Dendritic cell treated with granulocyte-macrophage colony-stimulating factor and Interleukin-4, amounts not matched to agents 40 ng/mL and 50 ng/mL, for 4 days (primary cell): ENCODE data around the gene SYNJ2.
A peak's percentile ranks its signal among the peaks of the same experiment; 100 is the strongest.

Experiments used
- H3K27ac Mint-ChIP-seq: one replicate; pipeline ENCODE4 v1.8.0; 2022; ENCODE audit warnings: mild to moderate bottlenecking, mixed read lengths
- H3K27me3 Mint-ChIP-seq: one replicate; pipeline ENCODE4 v1.8.0; 2022; ENCODE audit warnings: mild to moderate bottlenecking, mixed read lengths
- H3K36me3 Mint-ChIP-seq: one replicate; pipeline ENCODE4 v1.8.0; 2022; ENCODE audit warnings: low read depth, mixed read lengths
- H3K4me1 Mint-ChIP-seq: one replicate; pipeline ENCODE4 v1.8.0; 2022; ENCODE audit warnings: low read depth, mixed read lengths
- H3K4me3 Mint-ChIP-seq: one replicate; pipeline ENCODE4 v1.8.0; 2022; ENCODE audit warnings: mild to moderate bottlenecking, moderate library complexity, mixed read lengths
- H3K9me3 Mint-ChIP-seq: one replicate; pipeline ENCODE4 v1.8.0; 2022; ENCODE audit warnings: mixed read lengths
- intact Hi-C: fragments of 100-400 bp; cut with micrococcal nuclease; formaldehyde crosslinking; loops from one replicate; pipeline ENCODE4 v1.15.0; 2022

The SYNJ2 gene

DNA sequence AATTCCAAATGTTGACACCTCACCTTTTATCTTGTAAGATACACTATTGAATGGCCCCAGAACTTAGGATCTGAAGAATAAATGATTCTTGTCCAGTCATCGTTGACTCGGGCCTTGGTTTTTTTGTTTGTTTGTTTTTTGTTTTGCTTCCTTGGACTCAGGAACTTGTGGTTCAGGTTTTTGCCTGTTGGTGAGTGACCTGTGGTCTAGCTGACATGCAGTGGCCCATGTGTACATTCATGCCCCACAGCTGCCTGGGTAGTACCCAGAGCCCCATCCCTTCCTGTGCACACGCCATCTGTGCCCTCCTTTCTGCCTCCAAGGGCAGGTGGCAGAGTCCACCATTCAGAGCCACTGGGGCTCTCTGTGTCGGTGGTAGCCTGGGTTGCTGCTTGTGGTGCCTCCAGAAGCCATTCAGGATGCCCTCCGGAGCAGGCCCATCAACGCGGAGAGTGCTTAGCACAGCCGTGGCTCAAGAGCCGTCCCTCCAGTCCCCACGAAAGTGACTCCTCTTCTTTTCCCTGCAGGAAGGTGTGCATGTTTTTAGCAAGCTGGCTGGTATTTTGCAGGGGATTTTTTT lies 85.9 kb downstream of the SYNJ2 start:
- H3K27me3 Mint-ChIP-seq = no peaks in the 10 kb centered on the region
- intact Hi-C loops = no loop called here
- H3K27ac Mint-ChIP-seq = peak overlapping the region; percentile 46
- H3K4me1 Mint-ChIP-seq = peaks cover 26% of the 10 kb centered on the region
- peaks cover 66% of the 10 kb centered on the region for H3K36me3 Mint-ChIP-seq
- no peaks in the 10 kb centered on the region for H3K9me3 Mint-ChIP-seq
- no peak overlapping the region for H3K4me3 Mint-ChIP-seq

- Mint-ChIP-seq H3K36me3 (peaks cover 63% of the 10 kb centered on the region), H3K4me3 (no peak overlapping the region), H3K9me3 (no peaks in the 10 kb centered on the region), H3K27me3 (no peaks in the 10 kb centered on the region), H3K27ac (peak overlapping the region; percentile 46), H3K4me1 (peaks cover 26% of the 10 kb centered on the region)
- intact Hi-C loops = no loop called here
Observed at GRCh38 chr6:158068156-158068892, 86.7 kb downstream of the SYNJ2 start.

DNA sequence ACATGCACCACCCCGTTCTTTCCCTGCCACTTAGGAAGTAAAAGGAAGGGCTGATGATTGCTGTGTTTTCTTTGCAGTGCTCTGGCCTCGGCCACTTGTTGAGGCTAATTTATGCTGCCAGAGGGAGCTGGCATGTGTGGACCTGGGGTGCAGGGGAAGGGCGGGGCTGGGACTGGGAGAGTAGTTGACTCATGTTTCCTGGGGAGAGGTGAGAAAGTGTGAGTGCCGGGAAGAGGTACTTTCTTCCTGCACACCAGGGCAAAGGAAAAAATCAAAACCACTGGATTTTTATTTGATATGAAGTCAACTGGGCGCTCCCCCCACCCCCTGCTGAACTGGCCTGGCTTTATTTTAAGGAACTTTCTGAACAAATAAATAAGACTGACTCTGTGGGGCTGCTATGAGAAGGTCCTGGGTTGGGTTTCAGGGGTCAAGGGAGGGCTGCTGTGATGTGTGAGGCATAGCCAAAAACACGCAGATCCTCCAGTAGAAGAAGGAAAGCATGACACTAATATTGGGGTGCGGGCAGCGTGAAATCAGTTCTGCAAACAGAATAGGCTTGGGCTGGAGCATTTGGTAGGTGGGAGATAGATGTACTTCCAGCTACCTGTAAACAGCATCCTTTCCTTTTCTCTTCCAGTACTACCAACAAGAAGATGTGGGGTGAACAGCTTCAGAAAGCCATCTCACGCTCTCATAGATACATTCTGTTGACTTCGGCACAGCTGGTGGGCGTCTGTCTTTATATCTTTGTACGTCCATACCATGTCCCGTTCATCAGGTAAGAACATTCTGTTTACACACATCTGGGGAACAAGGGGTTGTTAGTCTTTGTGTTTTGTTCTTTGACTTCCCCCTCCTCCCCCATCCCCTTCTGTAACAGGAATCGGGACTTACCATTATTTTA lies 87.5 kb downstream of the SYNJ2 start:
- Mint-ChIP-seq H3K27ac (peak overlapping the region; percentile 46), H3K9me3 (no peaks in the 10 kb centered on the region), H3K4me3 (no peak overlapping the region), H3K27me3 (no peaks in the 10 kb centered on the region), H3K36me3 (peaks cover 55% of the 10 kb centered on the region), H3K4me1 (peaks cover 26% of the 10 kb centered on the region)
- intact Hi-C loops = no loop called here

DNA sequence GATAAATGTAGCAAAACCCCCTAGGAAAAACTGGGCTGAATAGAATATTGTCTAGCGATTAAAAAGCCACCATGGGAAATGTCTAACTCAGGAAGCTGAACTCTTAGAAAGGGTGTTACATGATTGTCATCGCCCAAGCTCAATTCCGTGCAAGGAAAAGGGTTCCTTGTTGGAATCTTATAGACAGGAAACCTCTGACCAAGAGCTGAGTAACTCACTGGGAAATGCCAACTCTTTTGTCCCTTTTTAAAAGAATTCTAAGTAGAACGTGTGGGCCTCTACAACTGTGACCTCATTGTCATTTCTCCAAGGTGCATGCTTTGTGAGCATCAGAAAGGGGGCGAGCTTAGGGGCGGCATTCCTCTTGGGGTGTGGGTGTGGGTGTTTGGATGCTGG lies 88.1 kb downstream of the SYNJ2 start:
- H3K4me1 Mint-ChIP-seq = peaks cover 26% of the 10 kb centered on the region
- H3K27ac Mint-ChIP-seq = no peak overlapping the region
- no peak overlapping the region for H3K4me3 Mint-ChIP-seq
- intact Hi-C loops = loop anchor here (5.0 kb wide), 1 partner anchor 122 kb away; no protein-coding TSS in a partner anchor
- peaks cover 53% of the 10 kb centered on the region for H3K36me3 Mint-ChIP-seq
- no peaks in the 10 kb centered on the region for H3K9me3 Mint-ChIP-seq
- no peaks in the 10 kb centered on the region for H3K27me3 Mint-ChIP-seq

DNA sequence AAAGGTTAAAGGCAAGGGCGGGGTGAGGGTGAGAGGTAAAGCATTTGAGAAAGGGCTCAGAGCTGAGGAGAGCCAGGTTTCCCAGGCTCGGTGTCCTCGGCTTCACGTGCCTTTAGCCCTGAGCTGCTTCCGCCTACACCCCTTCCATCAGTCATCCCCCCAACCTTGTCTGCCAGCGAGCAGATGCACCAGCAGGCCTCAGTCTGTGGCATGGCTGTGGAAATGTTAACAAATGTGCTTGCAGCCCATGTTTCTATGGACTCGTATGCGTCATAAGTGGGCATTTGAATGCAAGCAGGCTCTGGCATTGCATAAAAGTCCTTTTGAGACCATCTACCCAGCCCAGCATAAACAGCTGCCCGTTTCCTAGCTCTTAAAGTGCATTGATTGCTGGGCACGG lies 88.8 kb downstream of the SYNJ2 start:
- Mint-ChIP-seq H3K27ac (no peak overlapping the region), H3K4me1 (peaks cover 26% of the 10 kb centered on the region), H3K9me3 (no peaks in the 10 kb centered on the region), H3K4me3 (no peak overlapping the region), H3K27me3 (no peaks in the 10 kb centered on the region), H3K36me3 (peaks cover 53% of the 10 kb centered on the region)
- intact Hi-C loops = loop anchor here (5.0 kb wide), 1 partner anchor 123 kb away; no protein-coding TSS in a partner anchor

DNA sequence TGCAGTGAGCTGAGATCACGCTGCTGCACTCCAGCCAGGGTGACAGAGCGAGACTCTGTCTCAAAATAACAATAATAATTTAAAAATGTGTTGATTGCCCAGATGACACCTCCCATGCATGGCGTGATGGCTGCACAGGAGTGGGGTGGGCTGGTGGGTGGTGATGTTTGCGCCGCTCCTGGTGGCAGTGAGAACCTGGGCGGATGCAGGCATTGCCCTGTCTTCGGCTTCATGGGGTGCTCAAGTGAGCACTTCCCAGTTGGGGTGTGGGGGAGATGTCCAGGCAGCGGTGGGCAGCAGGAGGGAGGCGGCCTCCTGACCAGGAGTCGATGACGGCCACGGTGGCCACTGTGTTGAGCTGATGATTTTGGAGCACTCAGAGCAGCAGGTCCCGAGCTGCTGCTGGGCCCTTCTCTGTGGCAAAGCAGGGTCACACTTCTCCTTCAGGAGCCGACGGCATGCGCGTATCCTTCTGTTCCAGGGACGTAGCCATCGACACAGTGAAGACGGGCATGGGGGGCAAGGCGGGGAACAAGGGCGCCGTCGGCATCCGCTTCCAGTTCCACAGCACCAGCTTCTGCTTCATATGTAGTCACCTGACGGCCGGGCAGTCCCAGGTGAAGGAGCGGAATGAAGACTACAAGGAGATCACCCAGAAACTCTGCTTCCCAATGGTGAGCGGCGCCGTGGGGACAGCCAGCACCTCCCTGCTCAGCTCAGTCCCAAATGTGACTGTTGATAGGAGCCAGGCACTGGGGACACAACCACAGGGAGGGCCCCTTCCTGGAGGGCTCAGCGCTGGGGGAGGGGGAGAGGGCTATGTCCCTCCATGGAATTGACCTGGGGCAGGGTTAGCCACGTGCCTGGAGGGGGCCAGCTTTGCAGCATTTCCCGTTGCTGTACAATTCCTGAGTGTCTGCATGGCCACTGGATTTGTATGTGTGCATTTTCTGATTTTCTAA lies 89.7 kb downstream of the SYNJ2 start:
- intact Hi-C loops = loop anchor here (2.0 to 5.0 kb wide), 2 partner anchors 124 to 143 kb away; no protein-coding TSS in a partner anchor
- peak overlapping the region; percentile 72 for H3K27ac Mint-ChIP-seq
- H3K4me1 Mint-ChIP-seq = peaks cover 26% of the 10 kb centered on the region
- no peak overlapping the region for H3K4me3 Mint-ChIP-seq
- peaks cover 57% of the 10 kb centered on the region for H3K36me3 Mint-ChIP-seq
- no peaks in the 10 kb centered on the region for H3K9me3 Mint-ChIP-seq
- no peaks in the 10 kb centered on the region for H3K27me3 Mint-ChIP-seq

- H3K4me3 Mint-ChIP-seq = no peak overlapping the region
- H3K27ac Mint-ChIP-seq = peak overlapping the region; percentile 72
- intact Hi-C loops = loop anchor here (2.0 to 5.0 kb wide), 2 partner anchors 125 to 143 kb away; no protein-coding TSS in a partner anchor
- peaks cover 26% of the 10 kb centered on the region for H3K4me1 Mint-ChIP-seq
- no peaks in the 10 kb centered on the region for H3K27me3 Mint-ChIP-seq
- H3K36me3 Mint-ChIP-seq = peaks cover 59% of the 10 kb centered on the region
- no peaks in the 10 kb centered on the region for H3K9me3 Mint-ChIP-seq
Observed at GRCh38 chr6:158072083-158072721, 90.5 kb downstream of the SYNJ2 start.

DNA sequence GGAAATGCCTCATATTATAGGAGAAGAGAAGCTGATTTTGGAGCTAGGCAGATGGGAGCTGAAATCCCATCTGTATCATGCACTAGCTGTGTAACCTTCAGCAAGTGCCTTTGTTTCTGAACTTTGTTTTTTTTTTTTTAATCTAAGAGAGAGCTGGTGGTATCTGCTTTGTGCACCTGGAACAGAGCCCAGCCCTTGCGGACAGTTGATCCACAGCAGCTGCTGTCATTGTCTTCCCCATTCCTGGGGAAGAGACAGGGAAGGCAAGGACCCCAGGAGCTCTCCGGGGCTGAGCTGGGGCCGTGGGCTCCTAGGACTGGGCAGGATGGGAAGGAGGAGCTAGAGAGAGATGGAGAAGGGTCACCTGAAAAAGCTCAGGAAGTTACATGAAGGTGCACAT lies 92.1 kb downstream of the SYNJ2 start:
- Mint-ChIP-seq H3K27ac (no peak overlapping the region), H3K4me3 (no peak overlapping the region), H3K9me3 (no peaks in the 10 kb centered on the region), H3K36me3 (peaks cover 61% of the 10 kb centered on the region), H3K27me3 (no peaks in the 10 kb centered on the region), H3K4me1 (peaks cover 12% of the 10 kb centered on the region)
- intact Hi-C loops = loop anchor here (2.0 to 5.0 kb wide), 2 partner anchors 126 to 145 kb away; no protein-coding TSS in a partner anchor

DNA sequence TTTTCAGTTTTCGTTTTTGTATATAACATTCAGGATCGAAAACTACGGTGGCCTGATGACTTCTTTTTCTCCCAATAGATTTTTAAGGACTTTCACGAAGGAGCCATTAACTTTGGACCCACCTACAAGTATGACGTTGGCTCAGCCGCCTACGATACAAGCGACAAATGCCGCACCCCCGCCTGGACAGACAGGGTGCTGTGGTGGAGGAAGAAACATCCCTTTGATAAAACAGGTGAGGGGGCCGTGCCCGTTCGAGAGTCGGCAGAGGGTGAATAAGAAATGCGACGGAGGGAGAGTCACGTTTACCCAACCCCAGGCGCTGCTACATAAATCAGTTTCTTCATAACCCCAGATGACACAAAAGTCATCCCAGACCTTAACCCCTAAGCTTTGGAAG lies 94.9 kb downstream of the SYNJ2 start:
- intact Hi-C loops = no loop called here
- no peaks in the 10 kb centered on the region for H3K9me3 Mint-ChIP-seq
- H3K27ac Mint-ChIP-seq = no peak overlapping the region
- peaks cover 27% of the 10 kb centered on the region for H3K4me1 Mint-ChIP-seq
- peaks cover 2% of the 10 kb centered on the region for H3K27me3 Mint-ChIP-seq
- peaks cover 55% of the 10 kb centered on the region for H3K36me3 Mint-ChIP-seq
- no peak overlapping the region for H3K4me3 Mint-ChIP-seq

DNA sequence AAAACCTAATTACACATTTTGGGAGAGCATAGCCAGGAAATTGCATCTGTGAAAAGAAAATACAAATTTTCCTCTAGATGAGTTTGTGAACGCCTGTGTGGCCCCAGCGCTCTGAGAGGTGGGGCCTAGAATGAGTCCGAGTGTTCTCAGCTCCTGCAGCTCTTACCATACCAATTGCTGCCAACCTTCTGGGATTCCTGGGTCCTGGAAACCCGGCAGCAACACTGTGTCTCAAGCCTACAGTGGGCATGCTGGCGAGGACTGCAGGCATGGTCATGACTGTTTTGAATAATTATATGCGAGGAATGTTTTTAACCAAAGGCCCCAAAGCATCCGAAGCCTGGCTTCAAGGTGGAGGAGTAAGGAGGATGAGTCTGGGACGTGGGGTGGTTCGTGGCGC lies 96.0 kb downstream of the SYNJ2 start:
- intact Hi-C loops = no loop called here
- peaks cover 46% of the 10 kb centered on the region for H3K36me3 Mint-ChIP-seq
- no peaks in the 10 kb centered on the region for H3K9me3 Mint-ChIP-seq
- peaks cover 31% of the 10 kb centered on the region for H3K4me1 Mint-ChIP-seq
- no peak overlapping the region for H3K27ac Mint-ChIP-seq
- peaks cover 2% of the 10 kb centered on the region for H3K27me3 Mint-ChIP-seq
- no peak overlapping the region for H3K4me3 Mint-ChIP-seq

GRCh38 chr6:158078320-158078719 lies 96.7 kb downstream of the SYNJ2 start:
- H3K36me3 Mint-ChIP-seq = peaks cover 51% of the 10 kb centered on the region

GRCh38 chr6:158080849-158081656 lies 99.4 kb downstream of the SYNJ2 start:
- H3K9me3 Mint-ChIP-seq = no peaks in the 10 kb centered on the region
- peak overlapping the region; percentile 70 for H3K27ac Mint-ChIP-seq
- H3K4me3 Mint-ChIP-seq = no peak overlapping the region
- intact Hi-C loops = loop anchor here (10.0 kb wide), 1 partner anchor 316 kb away; no protein-coding TSS in a partner anchor
- H3K36me3 Mint-ChIP-seq = peaks cover 53% of the 10 kb centered on the region
- H3K27me3 Mint-ChIP-seq = peaks cover 2% of the 10 kb centered on the region
- peaks cover 50% of the 10 kb centered on the region for H3K4me1 Mint-ChIP-seq

More at GRCh38 chr6:158078320-158078719, 96.7 kb downstream of the SYNJ2 start:
- Mint-ChIP-seq H3K4me3 (no peak overlapping the region), H3K4me1 (peaks cover 37% of the 10 kb centered on the region), H3K9me3 (no peaks in the 10 kb centered on the region), H3K27ac (no peak overlapping the region), H3K27me3 (peaks cover 2% of the 10 kb centered on the region)
- intact Hi-C loops = no loop called here
